NCI-H748 treated with DMSO at 0.1 percent for 48 hours (cell line): ENCODE measurements around the gene ASB2.

Experiments used
- DNase-seq: peaks from one replicate; lab custom pipeline; 2025; lab: John Stamatoyannopoulos, UW

Gene ASB2

DNA sequence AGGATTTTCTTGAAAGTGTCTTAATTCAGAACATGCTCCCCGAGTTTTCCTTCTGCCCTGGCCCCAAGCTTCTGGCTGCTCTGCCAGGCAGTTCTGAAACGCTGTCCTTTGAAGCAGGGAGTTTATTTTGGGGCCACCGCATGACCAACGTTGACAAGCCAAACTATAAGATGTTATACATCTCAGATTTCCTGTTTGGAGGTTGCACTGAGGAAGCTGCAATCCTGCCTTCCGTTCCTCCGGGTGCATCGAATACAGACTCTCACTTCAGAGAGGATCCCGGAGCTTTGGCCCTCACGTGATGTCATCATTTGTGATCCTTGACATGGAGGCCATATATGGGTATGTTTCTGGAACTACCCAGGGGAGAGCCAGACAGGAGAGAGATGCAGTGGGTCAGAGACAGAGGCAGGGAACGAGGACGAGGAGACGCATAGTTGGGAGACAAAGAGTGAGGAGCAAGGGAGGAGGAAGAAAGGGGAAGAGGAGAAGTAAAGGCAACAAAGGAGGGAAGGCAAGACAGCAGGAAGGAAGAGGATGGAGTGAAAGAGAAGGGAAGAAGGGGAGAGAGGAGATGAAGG, at the start of gene ASB2:
Gene ASB2, minus strand, starts transcription at position 94 of the 581 bp plus-strand sequence. CDS start 12,031 bp downstream, outside the sequence.
- no peak for DNase-seq

DNA sequence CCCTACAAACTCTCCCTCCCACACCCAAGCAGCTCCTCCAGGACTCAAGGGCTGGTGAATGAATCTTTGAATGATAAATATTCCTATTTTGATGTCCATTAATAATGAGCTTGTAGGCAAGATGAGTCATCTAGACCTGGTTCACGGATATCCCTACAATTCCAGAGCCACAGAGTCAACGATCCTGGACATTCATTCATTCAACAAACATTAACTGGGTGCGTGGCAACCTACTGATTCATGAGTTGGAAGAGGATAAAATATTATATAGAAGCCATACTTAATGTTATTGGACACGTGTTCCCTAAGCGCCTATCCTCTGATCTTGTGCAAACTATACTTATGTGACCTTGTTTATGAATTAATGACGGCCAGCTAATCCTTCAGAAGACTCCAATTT, 49.4 kb upstream of the ASB2 start:
- no peak for DNase-seq

DNA sequence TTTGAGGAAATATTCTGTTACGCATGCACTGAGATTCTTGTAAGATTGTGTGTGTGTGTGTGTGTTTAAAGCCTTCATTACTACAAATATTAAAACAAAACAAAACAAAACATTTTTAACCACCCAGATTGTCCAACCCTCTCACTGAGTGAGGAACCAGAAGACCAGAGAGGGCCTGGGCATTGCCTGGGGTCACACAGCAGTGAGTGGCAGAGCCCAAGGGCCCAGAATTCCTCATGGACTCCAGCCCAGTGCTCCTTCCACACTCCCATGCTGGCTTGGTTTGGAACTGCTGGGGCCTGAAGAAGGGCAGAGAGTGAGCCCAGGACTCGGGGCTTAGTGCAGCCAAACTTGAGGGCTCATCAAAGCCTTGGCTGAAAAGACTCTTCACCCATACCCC, 48.2 kb upstream of the ASB2 start:
- DNase-seq, result no peak

- no peak for DNase-seq
These were observed 46.4 kb upstream of the ASB2 start for GRCh38 chr14:94022532-94023411.

GRCh38 chr14:94021416-94022157, 45.2 kb upstream of the ASB2 start:
- DNase-seq, result no peak

DNA sequence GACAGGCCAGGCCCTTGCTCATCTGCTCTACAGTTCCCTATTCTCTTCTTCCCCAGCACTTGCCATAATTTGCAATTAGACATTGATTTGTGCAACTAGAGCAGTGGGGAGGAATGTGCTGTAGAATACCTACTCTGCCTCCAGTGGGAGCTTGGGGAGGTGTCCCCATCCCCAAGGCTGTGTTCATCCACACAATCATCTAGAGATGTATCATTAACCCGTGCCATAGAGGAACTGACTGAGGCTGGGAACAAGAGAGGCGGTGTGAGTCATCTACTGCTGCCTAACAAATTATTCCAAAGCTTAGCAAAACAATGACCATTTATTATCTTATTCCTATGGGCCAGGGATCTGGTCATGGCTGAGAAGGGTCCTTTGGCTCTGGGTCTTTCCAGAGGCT, 44.6 kb upstream of the ASB2 start:
- DNase-seq, result no peak

GRCh38 chr14:94020267-94020666, 43.9 kb upstream of the ASB2 start:
- DNase-seq, result no peak

DNA sequence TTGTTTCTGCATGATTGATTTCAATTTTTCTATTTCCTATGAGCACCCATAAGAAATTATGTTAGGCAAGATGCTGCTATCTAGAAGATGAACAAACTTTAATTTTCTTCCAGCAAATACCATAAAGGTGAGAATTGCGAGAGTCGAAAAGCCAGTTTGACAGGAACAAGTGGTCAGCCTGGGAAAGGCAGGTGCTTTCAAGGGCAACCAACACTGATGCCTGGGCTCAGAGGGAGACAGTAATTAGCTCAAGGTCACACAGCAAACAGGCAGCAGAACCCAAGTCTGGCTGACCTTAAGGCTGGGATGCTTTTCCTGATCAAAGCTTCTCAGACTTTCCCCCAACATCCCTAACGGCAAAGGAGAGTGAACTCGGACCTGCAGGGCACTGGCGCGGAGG, 43.0 kb upstream of the ASB2 start:
- DNase-seq, result no peak

DNA sequence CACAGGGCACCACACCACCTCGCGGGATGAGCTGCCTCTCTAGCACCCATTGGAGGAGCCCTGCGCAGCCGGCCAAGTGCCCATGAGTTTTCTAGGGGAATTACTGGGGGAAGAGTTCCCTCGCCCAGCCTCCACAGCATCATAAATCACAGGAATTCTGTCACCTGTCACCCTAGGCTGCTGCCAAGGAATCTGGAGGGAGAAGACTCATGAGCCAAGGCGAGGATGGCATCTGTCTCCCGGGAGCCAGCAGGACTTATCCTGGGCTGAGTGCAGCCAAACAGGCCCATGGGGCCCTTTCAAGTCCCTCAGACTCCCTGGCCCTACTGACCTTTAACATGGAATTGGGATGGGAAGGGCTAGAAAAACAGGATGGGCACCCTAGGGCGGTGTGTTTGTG, 41.9 kb upstream of the ASB2 start:
- no peak for DNase-seq

DNA sequence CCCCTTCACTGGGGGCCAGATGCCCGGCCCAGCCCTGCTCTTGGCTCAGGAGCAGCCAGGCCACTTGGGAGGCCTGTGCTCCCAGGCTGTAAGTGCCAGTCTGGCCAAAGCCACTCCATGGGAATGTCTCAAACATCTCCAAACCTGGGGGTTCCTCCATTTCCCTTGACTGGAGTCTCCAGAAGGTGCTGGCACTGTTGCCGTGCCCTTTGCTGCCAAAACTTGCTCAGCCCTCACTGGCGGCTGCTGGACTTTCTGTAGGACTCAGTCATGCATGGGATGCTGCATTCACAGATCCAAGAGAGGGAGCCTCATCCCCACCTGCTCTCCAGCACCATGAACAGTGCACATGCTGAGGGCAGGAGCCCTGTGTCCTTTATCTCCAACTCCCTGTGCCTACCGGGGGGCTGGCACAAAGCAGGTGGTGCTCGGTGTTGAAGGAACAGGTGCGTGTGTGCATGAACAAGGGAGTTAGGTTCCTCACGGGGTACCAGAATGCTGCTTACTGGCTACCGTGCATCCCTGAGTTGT, 40.1 kb upstream of the ASB2 start:
- no peak for DNase-seq

DNA sequence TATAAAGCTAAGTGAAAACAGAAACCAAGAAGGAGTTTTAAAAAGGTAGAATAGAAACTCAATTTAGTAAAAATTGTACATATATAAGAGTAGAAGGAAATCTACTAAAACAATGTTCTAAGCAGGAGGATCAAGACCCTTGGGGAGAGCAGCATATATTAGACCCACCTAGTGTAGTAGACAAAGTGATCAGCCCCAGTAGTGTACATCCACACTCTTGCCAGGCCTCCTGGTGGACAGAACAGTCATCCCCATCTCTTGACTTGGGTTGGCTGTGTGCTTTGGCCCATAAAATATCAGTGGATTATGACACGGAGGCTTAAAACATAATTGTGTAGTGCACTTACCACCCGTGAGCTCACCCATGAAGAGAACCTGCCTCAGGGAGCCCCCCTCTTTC, 38.9 kb upstream of the ASB2 start:
- no peak for DNase-seq

DNA sequence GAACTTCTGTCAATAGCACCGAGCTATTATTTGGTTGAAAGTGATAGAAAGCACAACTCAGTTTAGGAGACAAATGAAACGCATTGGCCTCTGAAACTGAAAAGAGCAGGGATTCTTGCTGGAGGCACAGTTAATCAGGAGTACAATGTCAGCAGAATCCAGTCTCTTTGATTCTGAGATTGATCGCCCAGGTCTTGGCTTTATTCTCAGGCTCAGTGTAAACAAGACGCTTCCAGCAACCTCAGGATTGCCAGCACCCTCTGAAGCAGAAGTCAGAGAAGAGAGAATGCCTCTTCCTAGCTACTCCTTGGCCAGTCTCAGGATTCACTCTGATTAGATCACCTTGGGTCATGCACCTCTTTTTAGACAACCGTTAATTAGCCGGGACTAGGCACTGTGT, 38.0 kb upstream of the ASB2 start:
- DNase-seq, result no peak

GRCh38 chr14:94011795-94012194, 35.4 kb upstream of the ASB2 start:
- DNase-seq, result no peak

GRCh38 chr14:94010625-94011024, 34.3 kb upstream of the ASB2 start:
- no peak for DNase-seq

- no peak for DNase-seq
These were observed 33.4 kb upstream of the ASB2 start for GRCh38 chr14:94009767-94010166.

GRCh38 chr14:94008234-94008633, 31.9 kb upstream of the ASB2 start:
- no peak for DNase-seq

- no peak for DNase-seq
These were observed 29.1 kb upstream of the ASB2 start for GRCh38 chr14:94005324-94006073.

GRCh38 chr14:94004015-94004414, 27.6 kb upstream of the ASB2 start:
- no peak for DNase-seq

DNA sequence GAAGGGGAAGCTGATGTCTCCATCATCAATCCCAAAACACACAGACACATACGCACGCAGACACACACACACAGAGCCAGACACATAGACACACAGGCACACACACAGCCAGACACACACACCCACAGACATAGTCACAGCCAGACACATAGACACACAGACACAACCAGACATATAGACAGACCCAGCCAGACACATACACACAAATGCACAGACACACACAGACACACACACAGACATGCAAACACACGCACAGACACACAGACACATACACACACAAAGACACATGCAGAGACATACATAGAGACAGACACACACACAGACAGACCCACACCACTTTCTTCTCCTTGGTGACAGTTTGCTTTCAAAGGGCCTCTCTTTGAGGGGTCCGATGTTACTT, 27.0 kb upstream of the ASB2 start:
- no peak for DNase-seq

DNA sequence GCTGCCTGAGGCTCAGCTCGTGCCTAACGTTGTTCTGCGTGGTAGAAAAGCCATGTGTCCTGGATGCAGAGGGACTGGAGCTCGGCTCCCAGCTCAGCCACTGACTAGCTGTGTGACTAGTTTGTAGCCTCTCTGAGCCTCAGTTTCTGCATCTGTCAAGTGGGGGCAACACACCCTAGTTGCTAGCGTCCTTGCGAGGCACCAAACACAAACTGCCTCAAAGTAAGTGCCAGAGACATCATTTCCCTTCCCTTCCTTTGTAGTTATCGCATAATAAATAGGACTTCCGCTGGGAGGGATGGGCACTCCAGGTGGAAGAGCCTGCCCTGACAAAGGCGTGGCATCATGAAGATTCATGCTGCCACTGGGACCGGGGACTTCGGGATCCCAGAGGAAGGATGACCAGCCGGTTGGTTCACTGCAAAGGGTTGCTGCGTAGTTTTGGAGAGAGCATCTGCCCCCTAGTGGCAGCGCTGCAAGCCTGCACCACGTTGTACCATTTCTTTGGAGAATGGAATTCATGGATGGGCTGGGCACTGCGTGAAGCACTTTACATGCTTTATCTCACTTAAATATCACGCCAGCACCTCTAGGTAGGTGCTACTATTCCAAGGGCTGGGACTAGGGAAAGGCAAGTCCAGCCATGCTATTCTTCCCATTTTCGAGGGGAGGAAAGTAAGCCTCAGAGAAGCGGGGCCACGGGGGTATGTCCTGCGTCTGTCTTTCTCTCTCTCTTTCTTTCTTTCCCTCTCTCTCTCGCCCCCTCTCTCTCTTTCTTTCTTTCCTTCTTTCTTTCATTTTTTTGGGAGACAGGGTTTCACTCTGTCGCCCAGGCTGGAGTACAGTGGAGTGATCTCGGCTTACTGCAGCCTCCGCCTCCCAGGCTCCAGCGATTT, 25.4 kb upstream of the ASB2 start:
- peak; percentile 52 for DNase-seq

GRCh38 chr14:94001016-94001415, 24.6 kb upstream of the ASB2 start:
- no peak for DNase-seq
